ENCODE measurements around the gene IL6R. TPM values are rescaled to one million over a fixed set of nuclear protein-coding genes. Genes with fewer than 3 reads are reported as not detected.

The IL6R gene
- total and polyA plus RNA-seq, 2 donors (not counting 1 experiment from before 2014, with no cell fraction given), result 3.5 to 5.3 TPM

DNA sequence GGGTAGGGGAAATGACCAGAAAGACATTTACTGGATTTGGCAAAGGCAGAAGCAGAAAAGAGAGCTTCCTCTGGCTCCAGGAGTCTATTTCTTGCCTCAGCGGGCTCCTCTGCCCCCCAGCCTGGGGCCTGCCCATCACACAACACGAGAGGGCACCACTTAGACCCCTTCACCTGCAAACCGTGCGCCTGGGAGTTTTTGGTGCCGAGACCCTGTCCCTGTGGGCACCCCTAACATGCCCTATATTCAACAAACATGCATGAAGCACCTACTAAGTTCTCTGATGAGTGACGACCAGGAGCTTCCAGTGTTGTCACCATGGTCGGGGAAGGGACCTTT lies 18.8 kb downstream of the IL6R start:
- no peak overlapping the region for H3K27ac Mint-ChIP-seq
- DNase-seq (no peak), ATAC-seq (ENCODE audit: low read depth) (no peak)
- H3K9me3 ChIP-seq (ENCODE audit: control extremely low read depth in 1 of 3, control insufficient read depth in 2 of 3, insufficient read depth in 1 of 3, low read length in 2 of 3), result no peaks in the 10 kb centered on the region
- H3K36me3 ChIP-seq (replicated peaks in 1 of 2; ENCODE audit: control extremely low read depth in 1 of 2, control insufficient read depth in 1 of 2, extremely low read depth in 1 of 2, insufficient read depth in 2 of 2, low read length in 1 of 2), result no peaks in the 10 kb centered on the region
- no peak overlapping the region for H3K9ac ChIP-seq (ENCODE audit: low read length)
- no peak overlapping the region for H3K4me3 Mint-ChIP-seq
- H3K4me3 ChIP-seq (ENCODE audit: control extremely low read depth in 1 of 5, extremely low read depth in 1 of 5, insufficient read depth in 1 of 5, low read depth in 2 of 5, low read length in 4 of 5), result no peak overlapping the region
- no peaks in the 10 kb centered on the region for H3K9me3 Mint-ChIP-seq (ENCODE audit: insufficient read depth)
- no peak overlapping the region for H2AFZ ChIP-seq (ENCODE audit: insufficient read depth, low read depth, low read length, poor library complexity, severe bottlenecking)
- peaks cover 21% of the 10 kb centered on the region for H3K4me1 Mint-ChIP-seq
- peaks cover 15 to 26% of the 10 kb centered on the region in 2 donors for H3K4me1 ChIP-seq (ENCODE audit: control insufficient read depth in 2 of 2, insufficient read depth in 2 of 2, low read length in 2 of 2)
- ChIA-PET CTCF (interaction anchor here (1.1 kb wide), 1 partner anchor 18 kb away, joined by 7 read pairs; no protein-coding TSS in a partner anchor), POLR2A (no interaction called here)
- no peaks in the 10 kb centered on the region for H3K27me3 ChIP-seq (replicated peaks in 1 of 4; ENCODE audit: control extremely low read depth in 1 of 4, control insufficient read depth in 3 of 4, insufficient read depth in 4 of 4, low read length in 3 of 4)
- H3K27ac ChIP-seq (ENCODE audit: low read length in 2 of 2), result no peak overlapping the region
- WGBS (ENCODE audit: insufficient coverage), result 94% methylated on average over 4 of the region's 7 CpGs
- no peaks in the 10 kb centered on the region for H4K20me1 ChIP-seq (ENCODE audit: control insufficient read depth, insufficient read depth, low read length, poor library complexity, severe bottlenecking)
- peaks cover 9% of the 10 kb centered on the region for H3K79me2 ChIP-seq (ENCODE audit: control insufficient read depth, insufficient read depth, low read length)
- H3K4me2 ChIP-seq (replicated peaks; ENCODE audit: low read depth, low read length, poor library complexity, severe bottlenecking), result no peak overlapping the region
- intact Hi-C loops (cut with micrococcal nuclease), result no loop called here
- no peak for TF ChIP-seq EZH2 (IDR thresholded peaks at IDR 0.05; ENCODE audit: borderline replicate concordance, insufficient read depth, low read depth, low read length, poor library complexity, severe bottlenecking)
- TF ChIP-seq CTCF (IDR thresholded peaks at IDR 0.05), result no peak
- H3K27me3 Mint-ChIP-seq, result no peaks in the 10 kb centered on the region

DNA sequence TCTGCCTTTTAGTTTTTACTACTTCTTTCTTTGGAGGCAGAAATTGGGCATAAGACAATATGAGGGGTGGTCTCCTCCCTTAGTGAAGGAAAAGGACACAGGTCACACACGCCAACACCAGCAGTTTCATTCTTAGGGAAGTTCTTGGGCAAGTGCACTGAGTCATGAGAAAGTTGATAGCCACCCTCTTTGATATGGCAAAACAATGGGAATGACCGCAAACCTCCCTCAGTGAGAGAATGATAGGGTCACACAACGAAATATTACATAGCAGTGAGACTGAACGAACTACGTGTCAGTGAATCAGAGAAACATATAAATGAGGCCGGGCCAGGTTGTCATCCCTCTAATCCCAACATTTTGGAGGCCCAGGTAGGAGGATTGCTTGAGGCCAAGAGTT lies 20.0 kb downstream of the IL6R start:
- intact Hi-C loops (cut with micrococcal nuclease), result no loop called here
- peaks cover 4% of the 10 kb centered on the region for H3K79me2 ChIP-seq (ENCODE audit: control insufficient read depth, insufficient read depth, low read length)
- WGBS (ENCODE audit: insufficient coverage), result 97% methylated on average over 5 of the region's 6 CpGs
- H3K27ac ChIP-seq (ENCODE audit: low read length in 2 of 2), result no peak overlapping the region
- H3K4me3 ChIP-seq (ENCODE audit: control extremely low read depth in 1 of 5, extremely low read depth in 1 of 5, insufficient read depth in 1 of 5, low read depth in 2 of 5, low read length in 4 of 5), result no peak overlapping the region
- no peaks in the 10 kb centered on the region for H3K27me3 Mint-ChIP-seq
- no peaks in the 10 kb centered on the region for H3K9me3 ChIP-seq (ENCODE audit: control extremely low read depth in 1 of 3, control insufficient read depth in 2 of 3, insufficient read depth in 1 of 3, low read length in 2 of 3)
- no peaks in the 10 kb centered on the region for H3K36me3 ChIP-seq (replicated peaks in 1 of 2; ENCODE audit: control extremely low read depth in 1 of 2, control insufficient read depth in 1 of 2, extremely low read depth in 1 of 2, insufficient read depth in 2 of 2, low read length in 1 of 2)
- no peak overlapping the region for H3K9ac ChIP-seq (ENCODE audit: low read length)
- H3K9me3 Mint-ChIP-seq (ENCODE audit: insufficient read depth), result no peaks in the 10 kb centered on the region
- H4K20me1 ChIP-seq (ENCODE audit: control insufficient read depth, insufficient read depth, low read length, poor library complexity, severe bottlenecking), result no peaks in the 10 kb centered on the region
- peaks cover 4 to 14% of the 10 kb centered on the region in 2 donors for H3K4me1 ChIP-seq (ENCODE audit: control insufficient read depth in 2 of 2, insufficient read depth in 2 of 2, low read length in 2 of 2)
- H3K4me2 ChIP-seq (replicated peaks; ENCODE audit: low read depth, low read length, poor library complexity, severe bottlenecking), result no peak overlapping the region
- H3K27me3 ChIP-seq (replicated peaks in 1 of 4; ENCODE audit: control extremely low read depth in 1 of 4, control insufficient read depth in 3 of 4, insufficient read depth in 4 of 4, low read length in 3 of 4), result no peaks in the 10 kb centered on the region
- H3K27ac Mint-ChIP-seq, result no peak overlapping the region
- no peak for TF ChIP-seq CTCF (IDR thresholded peaks at IDR 0.05)
- TF ChIP-seq EZH2 (IDR thresholded peaks at IDR 0.05; ENCODE audit: borderline replicate concordance, insufficient read depth, low read depth, low read length, poor library complexity, severe bottlenecking), result no peak
- POLR2A ChIA-PET, result no interaction called here
- H3K4me3 Mint-ChIP-seq, result no peak overlapping the region
- CTCF ChIA-PET, result interaction anchor here (1.0 kb wide), 1 partner anchor 90 kb away, joined by 3 read pairs; no protein-coding TSS in a partner anchor
- no peak for DNase-seq
- no peak overlapping the region for H2AFZ ChIP-seq (ENCODE audit: insufficient read depth, low read depth, low read length, poor library complexity, severe bottlenecking)
- ATAC-seq (ENCODE audit: low read depth), result no peak
- peaks cover 9% of the 10 kb centered on the region for H3K4me1 Mint-ChIP-seq

Measured in B cell (primary cell).